Left kidney (tissue), 2 donors: ENCODE results near the gene ZNF112. TPM values are rescaled to one million over a fixed set of nuclear protein-coding genes. Genes with fewer than 3 reads are reported as not detected.

Source experiments
- DNase-seq: peaks from one replicate; pipeline ENCODE4 v3.0.0-alpha.2; 2013
- polyA plus RNA-seq: library from polyadenylated mRNA; unstranded; fragments of 120-200 nt; gene quantifications from one replicate; pipeline ENCODE4 v1.2.1, GENCODE V29; 2013; ENCODE audit not compliant: insufficient read length

Gene ZNF112
- polyA plus RNA-seq, 1 donor, result 14.0 TPM

DNA sequence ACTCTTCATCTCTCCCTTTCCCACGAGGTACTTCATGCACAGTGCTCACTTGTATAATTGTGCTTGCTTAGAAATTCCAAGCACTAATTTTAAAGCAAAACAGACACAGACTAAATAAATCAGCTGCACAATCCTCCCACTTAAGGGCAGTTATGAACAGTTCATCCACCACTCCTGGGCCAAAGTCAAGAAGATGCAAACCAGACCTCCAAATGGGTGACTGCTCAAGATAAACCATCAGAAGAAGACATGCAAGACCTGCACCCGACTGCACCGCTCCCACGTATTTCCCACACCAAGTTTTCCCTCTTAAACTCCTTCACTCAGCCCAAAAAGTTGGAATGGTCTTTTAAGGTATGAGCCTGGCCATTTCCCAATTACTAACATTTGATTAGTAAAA, 71.5 kb downstream of the ZNF112 start:
- no peak for DNase-seq

DNA sequence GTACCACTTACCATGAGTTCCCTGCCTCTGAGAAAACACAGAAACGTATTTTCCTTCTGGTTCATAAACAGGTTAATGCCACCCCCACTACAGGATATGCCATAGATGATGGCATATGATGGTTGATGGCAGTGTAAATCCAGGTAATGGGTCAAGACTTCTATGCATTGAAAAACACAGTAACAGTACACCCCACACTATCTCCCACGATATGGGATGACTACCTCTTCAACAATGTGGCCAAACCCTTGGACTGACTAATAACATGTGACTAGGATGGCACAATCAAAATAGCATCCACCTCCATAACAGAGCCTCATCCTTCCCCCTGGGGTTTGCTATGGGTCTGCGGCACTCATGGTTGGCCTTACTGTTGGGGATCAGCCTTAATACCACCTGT, 73.6 kb downstream of the ZNF112 start:
- DNase-seq, result no peak

DNA sequence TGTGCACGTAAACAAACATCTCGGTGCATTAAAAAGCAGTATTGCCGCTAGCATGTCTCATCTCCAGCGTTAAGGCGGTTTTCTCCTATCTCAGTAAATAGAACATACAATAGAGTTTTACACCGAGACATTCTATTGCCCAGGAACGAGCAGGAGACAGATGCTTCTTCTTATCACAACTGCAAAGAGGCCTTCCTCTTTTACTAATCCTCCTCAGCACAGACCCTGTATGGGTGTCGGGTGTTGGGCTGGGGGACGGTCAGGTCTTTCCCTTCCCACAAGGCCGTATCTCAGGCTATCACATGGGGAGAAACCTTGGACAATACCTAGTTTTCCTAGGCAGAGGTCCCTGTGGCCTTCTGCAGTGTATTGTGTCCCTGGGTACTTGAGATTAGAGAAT, 75.6 kb downstream of the ZNF112 start:
- DNase-seq, result no peak

DNA sequence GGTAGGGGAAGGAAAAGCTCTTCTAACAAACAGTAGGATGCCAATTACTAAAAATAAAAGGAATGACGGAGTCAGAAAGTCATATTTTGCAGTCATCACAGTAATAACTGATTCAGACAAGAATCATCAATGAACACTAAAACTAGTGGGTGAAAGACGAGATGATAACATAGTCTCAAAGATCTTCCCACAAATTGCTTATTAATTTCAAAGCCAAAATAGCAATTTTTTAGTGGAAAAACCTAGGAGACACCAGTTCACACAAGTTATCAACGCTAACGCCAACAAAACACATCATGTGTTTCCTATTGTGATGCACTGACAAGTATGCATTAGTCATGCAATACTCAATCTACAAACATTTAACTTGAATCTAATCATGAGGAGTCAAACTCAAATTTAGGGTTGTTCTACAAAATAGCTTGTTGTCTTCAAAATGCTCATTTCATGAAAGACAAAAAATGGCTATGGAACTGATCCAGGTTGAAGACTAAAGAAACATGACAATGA, 78.2 kb downstream of the ZNF112 start:
- DNase-seq, result no peak

DNA sequence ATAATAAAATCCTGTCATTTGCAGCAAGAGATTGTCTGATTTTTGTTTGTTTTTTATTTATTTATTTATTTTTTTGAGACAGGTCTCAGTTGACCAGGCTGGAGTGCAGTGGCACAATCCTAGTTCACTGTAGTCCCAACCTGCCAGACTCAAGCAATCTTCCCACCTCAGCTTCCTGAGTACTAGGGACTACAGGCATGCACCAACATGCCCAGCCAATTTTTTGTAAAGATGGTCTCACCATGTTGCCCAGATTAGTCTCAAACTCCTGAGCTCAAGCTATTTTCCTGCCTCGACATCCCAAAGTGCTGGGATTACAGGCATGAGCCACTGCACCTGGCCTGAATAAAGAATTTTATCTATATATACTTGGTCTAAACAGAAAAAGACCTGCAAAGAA, 79.1 kb downstream of the ZNF112 start:
- no peak for DNase-seq

Other genes starting within 250 kb of the ZNF112 start
- gene ZNF225, start 243.3 kb downstream of the ZNF112 start, polyA plus RNA-seq, result 12.8 TPM
- gene ZNF234, start 215.1 kb downstream of the ZNF112 start, polyA plus RNA-seq, result 20.5 TPM
- 31.8 TPM for gene ZNF226, start 191.6 kb downstream of the ZNF112 start, polyA plus RNA-seq
- gene ZNF227, start 144.1 kb downstream of the ZNF112 start, polyA plus RNA-seq, result 30.6 TPM
- gene ZNF233, start 96.8 kb downstream of the ZNF112 start, polyA plus RNA-seq, result 7.5 TPM
- gene ZNF235, start 51.7 kb downstream of the ZNF112 start, polyA plus RNA-seq, result 13.5 TPM
- gene ZNF285, start 44.9 kb upstream of the ZNF112 start, polyA plus RNA-seq, result 12.7 TPM
- gene ZNF229, start 91.8 kb upstream of the ZNF112 start, polyA plus RNA-seq, result 18.4 TPM
- 18.4 TPM for gene ZNF180, start 143.8 kb upstream of the ZNF112 start, polyA plus RNA-seq
- gene CEACAM20, start 173.0 kb upstream of the ZNF112 start, polyA plus RNA-seq, result not detected